GM23338 (cell line): ENCODE results near the gene MAP2K5. TPM values are rescaled to one million over a fixed set of nuclear protein-coding genes. Genes with fewer than 3 reads are reported as not detected.

Experiments used
- ATAC-seq: fragments of 200-7000 bp; cut with Tn5 transposase; 3 replicates; pipeline ENCODE4 v1.9.1; 2020
- DNase-seq: peaks from one replicate; pipeline ENCODE4 v3.0.0-alpha.2; 2015; ENCODE audit warnings: low spot score
- H2AFZ ChIP-seq: fragments of 200-600 bp; sonication (generic); 2 replicates; pipeline ENCODE4 v1.8.0; 2016; ENCODE audit warnings: antibody characterized with exemption, mild to moderate bottlenecking, moderate library complexity
- H3F3A ChIP-seq: fragments of 200-600 bp; sonication (generic); replicated peaks from 2 replicates; pipeline ENCODE4 v1.8.0; 2017; ENCODE audit warnings: antibody characterized with exemption, mixed run types, low read depth
- H3K27ac ChIP-seq: fragments of 200-600 bp; sonication (generic); 2 replicates; pipeline ENCODE4 v1.6.1; 2016; ENCODE audit warnings: low read depth
- H3K27me3 ChIP-seq: fragments of 200-600 bp; sonication (generic); 2 replicates; pipeline ENCODE4 v1.8.0; 2016; ENCODE audit warnings: mild to moderate bottlenecking, mixed run types, moderate library complexity; ENCODE audit not compliant: insufficient read depth
- H3K36me3 ChIP-seq: fragments of 200-600 bp; sonication (generic); 2 replicates; pipeline ENCODE4 v1.8.0; 2016; ENCODE audit warnings: mild to moderate bottlenecking; ENCODE audit not compliant: insufficient read depth
- H3K4me1 ChIP-seq: fragments of 200-600 bp; sonication (generic); 2 replicates; pipeline ENCODE4 v1.8.0; 2016; ENCODE audit warnings: mild to moderate bottlenecking, moderate library complexity; ENCODE audit not compliant: insufficient read depth
- H3K4me2 ChIP-seq: fragments of 200-600 bp; sonication (generic); 2 replicates; pipeline ENCODE4 v1.7.1; 2017; ENCODE audit warnings: mixed run types
- H3K4me3 ChIP-seq: fragments of 200-600 bp; sonication (generic); 2 replicates; pipeline ENCODE4 v1.6.1; 2016; ENCODE audit warnings: mixed run types
- H3K79me2 ChIP-seq: fragments of 200-600 bp; sonication (generic); replicated peaks from 2 replicates; pipeline ENCODE4 v1.8.0; 2017; ENCODE audit warnings: mild to moderate bottlenecking; ENCODE audit not compliant: insufficient read depth
- H3K9me2 ChIP-seq: fragments of 200-600 bp; sonication (generic); 2 replicates; pipeline ENCODE4 v1.8.0; 2017; ENCODE audit not compliant: insufficient read depth
- H4K20me1 ChIP-seq: fragments of 200-600 bp; sonication (generic); replicated peaks from 2 replicates; pipeline ENCODE4 v1.8.0; 2017; ENCODE audit warnings: mild to moderate bottlenecking; ENCODE audit not compliant: insufficient read depth
- H3K27ac Mint-ChIP-seq: 2 replicates; pipeline ENCODE4 v1.8.0; 2020; ENCODE audit warnings: inconsistent platforms, mild to moderate bottlenecking, moderate library complexity, mixed read lengths
- H3K27me3 Mint-ChIP-seq: 3 replicates; pipeline ENCODE4 v1.8.0; 2022; ENCODE audit warnings: low read depth, mild to moderate bottlenecking, moderate library complexity, mixed read lengths, inconsistent platforms; ENCODE audit not compliant: insufficient read depth, poor library complexity
- H3K36me3 Mint-ChIP-seq: 3 replicates; pipeline ENCODE4 v1.8.0; 2021; ENCODE audit warnings: low read depth, mild to moderate bottlenecking, inconsistent platforms, moderate library complexity, mixed read lengths
- H3K4me1 Mint-ChIP-seq: 3 replicates; pipeline ENCODE4 v1.8.0; 2020; ENCODE audit warnings: mild to moderate bottlenecking, inconsistent platforms, mixed read lengths
- H3K4me3 Mint-ChIP-seq: 3 replicates; pipeline ENCODE4 v1.8.0; 2021; ENCODE audit warnings: moderate library complexity, mild to moderate bottlenecking, inconsistent platforms, mixed read lengths
- H3K9me3 Mint-ChIP-seq: 3 replicates; pipeline ENCODE4 v1.8.0; 2020; ENCODE audit warnings: moderate library complexity, mild to moderate bottlenecking, inconsistent platforms, mixed read lengths
- CREB1 ChIP-seq: fragments of 250-450 bp; sonication (Bioruptor Pico); IDR thresholded peaks from 2 replicates; pipeline ENCODE4 v1.5.0; 2020; ENCODE audit warnings: low read depth, mild to moderate bottlenecking, moderate library complexity
- EZH2phosphoT487 ChIP-seq: fragments of 200-600 bp; sonication (generic); IDR thresholded peaks from one replicate; pipeline ENCODE4 v1.8.1; 2018; ENCODE audit warnings: antibody characterized with exemption; ENCODE audit not compliant: unreplicated experiment
- NANOG ChIP-seq: IDR thresholded peaks from 2 replicates; pipeline ENCODE4 v1.6.1; 2016; ENCODE audit warnings: antibody characterized with exemption, borderline replicate concordance
- POLR2AphosphoS5 ChIP-seq: IDR thresholded peaks from 2 replicates; pipeline ENCODE4 v1.6.1; 2016; ENCODE audit warnings: antibody characterized with exemption, low read depth
- STAT1 ChIP-seq: IDR thresholded peaks from one replicate; pipeline ENCODE4 v1.6.1; 2016; ENCODE audit warnings: antibody characterized with exemption; ENCODE audit not compliant: unreplicated experiment
- ZNF114 ChIP-seq: fragments of 250-450 bp; sonication (Bioruptor Pico); IDR thresholded peaks from 2 replicates; pipeline ENCODE4 v1.5.0; 2020; ENCODE audit warnings: mild to moderate bottlenecking, moderate library complexity
- ZNF331 ChIP-seq: fragments of 250-450 bp; sonication (Bioruptor Pico); IDR thresholded peaks from 2 replicates; pipeline ENCODE4 v1.5.0; 2020; ENCODE audit warnings: low read depth, mild to moderate bottlenecking, moderate library complexity
- polyA plus RNA-seq: library from polyadenylated mRNA; unstranded; fragments of >200 nt; fragmentation: Nextera tagmentation; extraction: Ambion mirVana; gene quantifications from 2 replicates; pipeline ENCODE4 v1.2.1, GENCODE V29; 2016
- total RNA-seq: library from RNA; depleted of rRNA; stranded (reverse); fragments of >200 nt; shearing (Covaris generic); gene quantifications from 2 replicates; pipeline ENCODE4 v1.2.3, GENCODE V29; 2014
- TF ChIP-seq, protein P1 (sequence below): IDR thresholded peaks from one replicate; pipeline ENCODE4 v1.6.1; 2018; ENCODE audit warnings: antibody characterized with exemption; ENCODE audit not compliant: unreplicated experiment
- TF ChIP-seq, protein P2 (sequence below): fragments of 250-450 bp; sonication (Bioruptor Pico); IDR thresholded peaks from 2 replicates; pipeline ENCODE4 v1.5.0; 2020; ENCODE audit warnings: mild to moderate bottlenecking, moderate library complexity

The MAP2K5 gene
- total and polyA plus RNA-seq, 2 experiments from 2014 or later: 6.5 to 13.6 TPM

DNA sequence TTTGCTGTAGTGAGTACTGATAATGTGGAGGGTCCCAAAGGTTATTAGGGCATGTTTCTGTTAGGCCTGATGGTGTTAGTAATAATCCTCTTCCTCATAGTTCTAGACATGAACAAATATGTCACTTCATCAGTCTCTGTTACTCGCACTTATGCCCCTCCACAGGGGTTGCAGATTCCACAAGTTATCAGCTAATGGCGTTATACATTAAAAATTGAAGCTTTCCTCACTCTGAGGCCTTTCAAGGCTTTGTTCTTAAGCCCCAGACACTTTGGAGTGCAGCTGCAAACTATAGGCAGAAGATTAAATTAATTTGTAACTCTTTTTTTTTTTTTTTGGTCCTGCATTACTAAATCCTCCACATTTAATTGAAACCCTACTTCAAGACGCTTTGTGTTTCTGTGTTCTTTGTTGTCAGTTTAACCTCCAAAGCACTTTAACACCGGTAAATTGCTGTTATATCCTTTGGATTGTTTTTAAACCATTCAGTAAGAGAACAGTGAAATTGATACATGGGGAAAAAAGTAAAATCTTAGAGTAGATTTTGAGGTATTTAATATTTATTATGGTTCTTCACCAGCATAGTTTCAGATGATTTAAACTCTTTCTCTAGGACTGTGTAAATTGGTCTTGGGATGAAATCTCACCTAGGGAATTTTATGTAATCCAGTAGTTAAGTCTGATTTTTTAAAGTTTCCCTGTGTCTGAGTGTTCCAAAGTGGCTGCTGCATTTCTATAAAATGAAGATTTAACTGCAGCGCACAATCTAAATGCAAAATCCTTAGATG is 179.7 kb downstream of the MAP2K5 start:
- Mint-ChIP-seq H3K27me3 (no peaks in the 10 kb centered on the region), H3K4me3 (no peak overlapping the region), H3K9me3 (no peaks in the 10 kb centered on the region), H3K4me1 (peaks cover 4% of the 10 kb centered on the region; the same call in 2 of the 3 replicates), H3K36me3 (no peaks in the 10 kb centered on the region), H3K27ac (no peak overlapping the region)
- TF ChIP-seq, protein P1, sequence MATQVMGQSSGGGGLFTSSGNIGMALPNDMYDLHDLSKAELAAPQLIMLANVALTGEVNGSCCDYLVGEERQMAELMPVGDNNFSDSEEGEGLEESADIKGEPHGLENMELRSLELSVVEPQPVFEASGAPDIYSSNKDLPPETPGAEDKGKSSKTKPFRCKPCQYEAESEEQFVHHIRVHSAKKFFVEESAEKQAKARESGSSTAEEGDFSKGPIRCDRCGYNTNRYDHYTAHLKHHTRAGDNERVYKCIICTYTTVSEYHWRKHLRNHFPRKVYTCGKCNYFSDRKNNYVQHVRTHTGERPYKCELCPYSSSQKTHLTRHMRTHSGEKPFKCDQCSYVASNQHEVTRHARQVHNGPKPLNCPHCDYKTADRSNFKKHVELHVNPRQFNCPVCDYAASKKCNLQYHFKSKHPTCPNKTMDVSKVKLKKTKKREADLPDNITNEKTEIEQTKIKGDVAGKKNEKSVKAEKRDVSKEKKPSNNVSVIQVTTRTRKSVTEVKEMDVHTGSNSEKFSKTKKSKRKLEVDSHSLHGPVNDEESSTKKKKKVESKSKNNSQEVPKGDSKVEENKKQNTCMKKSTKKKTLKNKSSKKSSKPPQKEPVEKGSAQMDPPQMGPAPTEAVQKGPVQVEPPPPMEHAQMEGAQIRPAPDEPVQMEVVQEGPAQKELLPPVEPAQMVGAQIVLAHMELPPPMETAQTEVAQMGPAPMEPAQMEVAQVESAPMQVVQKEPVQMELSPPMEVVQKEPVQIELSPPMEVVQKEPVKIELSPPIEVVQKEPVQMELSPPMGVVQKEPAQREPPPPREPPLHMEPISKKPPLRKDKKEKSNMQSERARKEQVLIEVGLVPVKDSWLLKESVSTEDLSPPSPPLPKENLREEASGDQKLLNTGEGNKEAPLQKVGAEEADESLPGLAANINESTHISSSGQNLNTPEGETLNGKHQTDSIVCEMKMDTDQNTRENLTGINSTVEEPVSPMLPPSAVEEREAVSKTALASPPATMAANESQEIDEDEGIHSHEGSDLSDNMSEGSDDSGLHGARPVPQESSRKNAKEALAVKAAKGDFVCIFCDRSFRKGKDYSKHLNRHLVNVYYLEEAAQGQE: no peak
- TF ChIP-seq POLR2AphosphoS5 (no peak), NANOG (no peak), CREB1 (CRISPR knock-in tag) (no peak), ZNF114 (no peak), ZNF331 (CRISPR knock-in tag) (no peak)
- Histone ChIP-seq H3K27ac (no peak overlapping the region), H3F3A (no peaks in the 10 kb centered on the region), H3K27me3 (no peaks in the 10 kb centered on the region), H3K79me2 (no peaks in the 10 kb centered on the region), H3K4me1 (no peaks in the 10 kb centered on the region), H3K4me3 (no peak overlapping the region), H3K4me2 (no peak overlapping the region), H3K9me2 (no peaks in the 10 kb centered on the region), H3K36me3 (no peaks in the 10 kb centered on the region), H4K20me1 (no peaks in the 10 kb centered on the region), H2AFZ (no peak overlapping the region)
- ATAC-seq (no peak), DNase-seq (no peak)

DNA sequence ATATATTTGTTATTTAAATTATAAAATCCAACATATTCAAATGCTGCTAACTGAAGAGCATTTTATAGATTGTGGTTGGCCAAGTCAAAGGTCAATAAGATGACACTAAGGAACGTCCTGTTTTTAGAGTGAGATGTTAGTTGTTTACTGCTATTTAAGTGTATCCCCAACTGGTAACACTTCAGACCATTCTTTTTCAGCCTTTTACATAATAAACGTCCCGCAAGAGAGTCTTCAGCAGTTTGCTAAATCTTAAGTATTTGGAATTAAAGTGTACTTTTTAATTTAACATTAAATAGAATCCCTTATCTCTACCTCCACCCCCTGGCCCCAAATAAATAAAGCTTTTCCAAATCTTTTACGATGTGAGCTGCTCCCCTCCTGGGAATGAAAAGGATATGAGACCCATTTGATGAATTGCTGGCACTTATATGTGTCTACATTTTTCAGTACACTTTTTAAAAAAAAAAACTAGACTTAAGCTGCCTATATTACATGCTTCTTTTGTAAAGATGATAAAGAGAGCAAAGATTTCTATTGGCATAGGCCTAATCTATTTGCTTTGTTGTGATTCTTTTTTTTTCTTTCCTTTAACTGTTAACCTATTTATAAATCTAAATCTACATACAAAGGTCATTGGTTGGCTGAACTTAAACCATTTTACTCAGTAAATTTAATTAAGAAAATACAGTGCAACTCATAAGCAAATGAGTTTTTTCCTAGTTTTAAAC is 181.0 kb downstream of the MAP2K5 start:
- Histone ChIP-seq H3K4me1 (0 out of 2 replicates have a peak, but pooled peaks cover 2% of the 10 kb centered on the region), H2AFZ (no peak overlapping the region), H3K27me3 (no peaks in the 10 kb centered on the region), H3K36me3 (no peaks in the 10 kb centered on the region), H3K27ac (no peak overlapping the region), H3K9me2 (no peaks in the 10 kb centered on the region), H3F3A (no peaks in the 10 kb centered on the region), H3K4me3 (no peak overlapping the region), H3K79me2 (no peaks in the 10 kb centered on the region), H3K4me2 (no peak overlapping the region), H4K20me1 (no peaks in the 10 kb centered on the region)
- no peak for DNase-seq
- Mint-ChIP-seq H3K27me3 (no peaks in the 10 kb centered on the region), H3K27ac (no peak overlapping the region), H3K36me3 (no peaks in the 10 kb centered on the region), H3K9me3 (no peaks in the 10 kb centered on the region), H3K4me3 (no peak overlapping the region), H3K4me1 (peaks cover 4% of the 10 kb centered on the region)
- no peak for ATAC-seq
- TF ChIP-seq EZH2phosphoT487 (no peak), STAT1 (no peak), POLR2AphosphoS5 (no peak), ZNF114 (no peak), ZNF331 (CRISPR knock-in tag) (no peak)
- TF ChIP-seq, protein P2, sequence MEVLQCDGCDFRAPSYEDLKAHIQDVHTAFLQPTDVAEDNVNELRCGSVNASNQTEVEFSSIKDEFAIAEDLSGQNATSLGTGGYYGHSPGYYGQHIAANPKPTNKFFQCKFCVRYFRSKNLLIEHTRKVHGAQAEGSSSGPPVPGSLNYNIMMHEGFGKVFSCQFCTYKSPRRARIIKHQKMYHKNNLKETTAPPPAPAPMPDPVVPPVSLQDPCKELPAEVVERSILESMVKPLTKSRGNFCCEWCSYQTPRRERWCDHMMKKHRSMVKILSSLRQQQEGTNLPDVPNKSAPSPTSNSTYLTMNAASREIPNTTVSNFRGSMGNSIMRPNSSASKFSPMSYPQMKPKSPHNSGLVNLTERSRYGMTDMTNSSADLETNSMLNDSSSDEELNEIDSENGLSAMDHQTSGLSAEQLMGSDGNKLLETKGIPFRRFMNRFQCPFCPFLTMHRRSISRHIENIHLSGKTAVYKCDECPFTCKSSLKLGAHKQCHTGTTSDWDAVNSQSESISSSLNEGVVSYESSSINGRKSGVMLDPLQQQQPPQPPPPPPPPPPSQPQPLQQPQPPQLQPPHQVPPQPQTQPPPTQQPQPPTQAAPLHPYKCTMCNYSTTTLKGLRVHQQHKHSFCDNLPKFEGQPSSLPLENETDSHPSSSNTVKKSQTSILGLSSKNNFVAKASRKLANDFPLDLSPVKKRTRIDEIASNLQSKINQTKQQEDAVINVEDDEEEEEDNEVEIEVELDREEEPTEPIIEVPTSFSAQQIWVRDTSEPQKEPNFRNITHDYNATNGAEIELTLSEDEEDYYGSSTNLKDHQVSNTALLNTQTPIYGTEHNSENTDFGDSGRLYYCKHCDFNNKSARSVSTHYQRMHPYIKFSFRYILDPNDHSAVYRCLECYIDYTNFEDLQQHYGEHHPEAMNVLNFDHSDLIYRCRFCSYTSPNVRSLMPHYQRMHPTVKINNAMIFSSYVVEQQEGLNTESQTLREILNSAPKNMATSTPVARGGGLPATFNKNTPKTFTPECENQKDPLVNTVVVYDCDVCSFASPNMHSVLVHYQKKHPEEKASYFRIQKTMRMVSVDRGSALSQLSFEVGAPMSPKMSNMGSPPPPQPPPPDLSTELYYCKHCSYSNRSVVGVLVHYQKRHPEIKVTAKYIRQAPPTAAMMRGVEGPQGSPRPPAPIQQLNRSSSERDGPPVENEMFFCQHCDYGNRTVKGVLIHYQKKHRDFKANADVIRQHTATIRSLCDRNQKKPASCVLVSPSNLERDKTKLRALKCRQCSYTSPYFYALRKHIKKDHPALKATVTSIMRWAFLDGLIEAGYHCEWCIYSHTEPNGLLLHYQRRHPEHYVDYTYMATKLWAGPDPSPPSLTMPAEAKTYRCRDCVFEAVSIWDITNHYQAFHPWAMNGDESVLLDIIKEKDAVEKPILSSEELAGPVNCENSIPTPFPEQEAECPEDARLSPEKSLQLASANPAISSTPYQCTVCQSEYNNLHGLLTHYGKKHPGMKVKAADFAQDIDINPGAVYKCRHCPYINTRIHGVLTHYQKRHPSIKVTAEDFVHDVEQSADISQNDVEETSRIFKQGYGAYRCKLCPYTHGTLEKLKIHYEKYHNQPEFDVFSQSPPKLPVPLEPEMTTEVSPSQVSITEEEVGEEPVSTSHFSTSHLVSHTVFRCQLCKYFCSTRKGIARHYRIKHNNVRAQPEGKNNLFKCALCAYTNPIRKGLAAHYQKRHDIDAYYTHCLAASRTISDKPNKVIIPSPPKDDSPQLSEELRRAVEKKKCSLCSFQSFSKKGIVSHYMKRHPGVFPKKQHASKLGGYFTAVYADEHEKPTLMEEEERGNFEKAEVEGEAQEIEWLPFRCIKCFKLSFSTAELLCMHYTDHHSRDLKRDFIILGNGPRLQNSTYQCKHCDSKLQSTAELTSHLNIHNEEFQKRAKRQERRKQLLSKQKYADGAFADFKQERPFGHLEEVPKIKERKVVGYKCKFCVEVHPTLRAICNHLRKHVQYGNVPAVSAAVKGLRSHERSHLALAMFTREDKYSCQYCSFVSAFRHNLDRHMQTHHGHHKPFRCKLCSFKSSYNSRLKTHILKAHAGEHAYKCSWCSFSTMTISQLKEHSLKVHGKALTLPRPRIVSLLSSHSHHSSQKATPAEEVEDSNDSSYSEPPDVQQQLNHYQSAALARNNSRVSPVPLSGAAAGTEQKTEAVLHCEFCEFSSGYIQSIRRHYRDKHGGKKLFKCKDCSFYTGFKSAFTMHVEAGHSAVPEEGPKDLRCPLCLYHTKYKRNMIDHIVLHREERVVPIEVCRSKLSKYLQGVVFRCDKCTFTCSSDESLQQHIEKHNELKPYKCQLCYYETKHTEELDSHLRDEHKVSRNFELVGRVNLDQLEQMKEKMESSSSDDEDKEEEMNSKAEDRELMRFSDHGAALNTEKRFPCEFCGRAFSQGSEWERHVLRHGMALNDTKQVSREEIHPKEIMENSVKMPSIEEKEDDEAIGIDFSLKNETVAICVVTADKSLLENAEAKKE: no peak
